OCI-LY7 (cell line): ENCODE data around the gene ARHGAP18.

Experiments
- CTCF ChIP-seq: fragments of 200-600 bp; sonication (generic); conservative IDR thresholded peaks from 2 replicates; pipeline ENCODE4 v1.5.1; 2014; ENCODE audit warnings: mild to moderate bottlenecking, antibody characterized with exemption, low read length, moderate library complexity, mixed read lengths
- EZH2phosphoT487 ChIP-seq: fragments of 200-600 bp; sonication (generic); IDR thresholded peaks from 2 replicates; pipeline ENCODE4 v1.6.1; 2018; ENCODE audit warnings: low read depth, borderline replicate concordance, mild to moderate bottlenecking, mixed run types, antibody characterized with exemption, low read length, moderate library complexity, mixed read lengths

- TF ChIP-seq CTCF = peak; percentile 70
- no peak for TF ChIP-seq EZH2phosphoT487
Measured at GRCh38 chr6:129733290-129733689, 23.3 kb upstream of the ARHGAP18 start.
